Glomerular endothelial cell (primary cell): ENCODE data around the gene PTPN9. TPM values are rescaled to one million over a fixed set of nuclear protein-coding genes. Genes with fewer than 3 reads are reported as not detected.
"Not testable (repeated sequence)": the region's sequence is repeated elsewhere in the genome, so short reads cannot be mapped to it uniquely, and the experiment has no call there.

Experiments
- DNase-seq: peaks from one replicate; pipeline ENCODE4 v3.0.0-alpha.2; 2011; ENCODE audit warnings: low read depth, low spot score; ENCODE audit errors: extremely low read depth
- total RNA-seq: library from RNA; depleted of rRNA; stranded (reverse); fragments of >200 nt; gene quantifications from 2 replicates; pipeline ENCODE4 v1.2.3, GENCODE V29; 2015

PTPN9 gene
- total RNA-seq, 1 donor from 2014 or later: 23.2 TPM

DNA sequence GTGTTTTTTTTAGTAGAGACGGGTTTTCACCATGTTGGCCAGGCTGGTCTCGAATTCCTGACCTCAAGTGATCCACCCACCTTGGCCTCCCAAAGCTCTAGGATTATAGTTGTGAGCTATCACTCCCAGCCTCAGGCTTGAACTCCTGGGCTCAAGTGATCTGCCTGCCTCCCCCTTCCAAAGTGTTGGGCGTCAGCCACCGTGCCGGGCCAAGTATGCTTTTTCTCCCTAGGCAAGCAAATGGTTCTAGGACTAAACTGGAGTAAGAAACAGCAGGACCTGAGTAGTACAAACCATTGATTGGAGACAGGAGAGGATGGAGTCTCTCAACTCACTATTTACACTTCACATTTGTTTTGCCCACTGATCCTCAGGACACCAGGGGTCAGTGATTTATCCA, 4.6 kb upstream of the PTPN9 start:
- no peak for DNase-seq

DNA sequence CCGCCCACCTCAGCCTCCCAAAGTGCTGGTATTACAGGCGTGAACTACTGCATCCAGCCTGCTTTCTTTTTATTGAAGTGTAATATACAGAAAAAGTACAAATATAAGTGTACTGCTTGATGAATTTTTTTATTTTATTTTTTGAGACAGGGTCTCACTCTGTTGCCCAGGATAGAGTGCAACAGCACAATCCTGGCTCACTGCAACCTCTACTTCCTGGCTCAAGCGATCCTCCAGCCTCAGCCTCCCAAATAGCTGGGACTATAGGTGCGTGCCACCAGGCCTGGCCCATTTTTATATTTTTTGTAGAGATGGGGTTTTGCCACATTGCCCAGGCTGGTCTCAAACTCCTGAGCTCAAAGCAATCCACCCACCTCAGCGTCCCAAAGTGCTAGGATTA, 3.8 kb upstream of the PTPN9 start:
- not testable (repeated sequence) for DNase-seq

DNA sequence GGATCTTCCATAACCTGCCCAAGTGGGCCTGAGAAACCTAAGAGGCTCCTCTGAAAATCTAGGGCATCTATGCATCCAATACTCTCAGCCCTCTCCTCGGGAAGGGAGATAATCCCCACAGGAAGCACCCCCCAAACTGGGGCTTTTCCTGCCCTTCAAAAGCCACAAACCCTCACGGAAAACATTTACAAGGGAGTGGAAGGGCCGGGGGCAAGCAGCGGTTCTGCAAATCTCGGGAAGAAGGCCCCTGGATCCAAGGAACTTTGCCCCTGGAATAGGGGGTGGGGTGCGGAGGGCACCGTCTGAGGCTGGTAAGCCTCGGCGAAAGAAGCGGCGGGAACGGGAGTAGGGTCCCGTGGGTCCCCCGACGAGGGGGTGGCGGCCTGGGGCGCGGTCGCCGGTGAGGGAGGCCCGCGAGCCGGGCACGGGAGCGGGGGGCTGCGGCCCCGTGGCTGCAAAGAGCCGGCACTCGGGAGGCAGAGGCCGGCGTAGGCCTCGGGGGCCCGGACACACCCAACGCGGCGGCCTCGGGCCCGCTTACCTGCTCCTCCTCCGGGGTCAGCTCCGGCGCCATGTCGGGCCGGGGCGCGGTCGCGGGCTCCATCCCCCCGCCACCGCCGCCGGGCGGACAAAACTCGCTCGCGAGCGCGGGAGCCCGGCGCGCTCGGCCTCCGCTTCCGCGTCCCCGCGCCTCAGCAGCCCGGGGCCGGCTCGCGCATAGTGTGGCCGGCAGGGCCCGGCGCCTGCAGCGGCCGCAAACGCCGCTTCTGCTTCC, 755 bp downstream of the PTPN9 start:
- DNase-seq: no peak

DNA sequence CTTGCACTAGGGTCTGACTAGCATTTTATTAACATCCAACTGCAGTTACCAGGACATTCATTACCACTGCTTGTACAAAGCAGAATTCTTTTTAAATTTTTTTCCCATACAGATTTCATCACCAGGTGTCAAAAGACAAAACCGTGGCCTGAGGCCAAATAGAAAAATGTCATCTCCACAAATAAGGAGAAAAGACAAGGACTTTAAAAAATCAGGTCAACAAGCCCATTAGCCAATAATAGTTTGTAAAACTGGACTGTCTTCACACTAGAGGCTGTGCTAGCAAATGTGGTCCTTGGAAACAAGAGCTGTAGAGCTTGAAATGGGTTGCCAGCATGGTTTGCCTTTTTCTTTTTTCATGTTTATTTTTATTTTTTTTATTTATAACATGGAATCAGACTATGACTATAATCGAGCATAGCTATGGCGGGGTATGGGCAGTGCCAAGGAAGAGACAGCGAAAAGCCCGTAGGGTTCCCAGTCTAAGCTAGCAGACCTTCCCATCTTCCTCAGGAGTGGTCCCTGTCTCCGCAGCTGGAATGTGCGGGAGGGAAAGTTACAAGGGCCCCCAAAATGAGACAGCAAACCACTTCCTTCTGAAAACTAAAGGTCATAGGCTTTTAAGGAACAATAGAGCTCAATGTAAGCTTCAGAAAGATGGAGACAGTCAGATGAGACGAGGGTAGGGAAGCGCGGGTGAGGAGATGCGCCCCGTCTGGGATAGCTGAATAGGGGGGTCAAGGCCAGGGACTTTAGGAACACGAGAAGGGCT, 1.5 kb downstream of the PTPN9 start:
- DNase-seq: no peak

DNA sequence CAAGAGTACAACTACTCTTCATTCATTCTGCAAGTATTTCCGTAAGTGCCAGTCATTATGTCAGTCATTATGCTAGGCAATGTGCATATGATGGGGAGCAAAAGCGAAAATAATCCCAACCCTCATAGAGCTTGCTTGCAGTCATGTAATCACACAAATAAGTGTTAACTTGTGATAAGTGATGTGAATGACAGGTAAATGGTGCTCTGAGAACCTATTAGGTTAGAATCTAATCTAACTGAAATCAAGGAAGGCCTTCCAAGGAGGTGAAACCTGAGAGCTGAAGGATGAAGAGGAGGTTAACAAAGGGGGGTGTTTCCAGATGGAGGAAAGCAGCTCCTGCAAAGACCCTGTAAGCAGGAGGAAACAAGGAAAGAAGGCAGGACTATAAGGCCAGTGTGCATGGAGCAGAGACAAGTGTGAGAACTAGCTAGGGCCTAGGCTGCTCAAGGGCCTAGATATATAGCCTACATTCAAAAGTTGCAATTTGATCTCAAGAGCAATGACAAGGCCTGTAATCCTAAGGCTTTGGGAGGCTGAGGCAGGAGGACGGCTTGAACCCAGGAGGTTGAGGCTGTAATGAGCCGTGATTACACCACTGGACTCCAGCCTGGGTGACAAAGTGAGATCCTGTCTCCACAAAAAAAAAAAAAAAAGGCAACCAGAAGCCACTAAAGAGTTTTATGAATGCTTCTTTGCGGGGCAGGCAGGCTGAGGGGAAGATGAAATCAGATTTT, 5.3 kb downstream of the PTPN9 start:
- no peak for DNase-seq

DNA sequence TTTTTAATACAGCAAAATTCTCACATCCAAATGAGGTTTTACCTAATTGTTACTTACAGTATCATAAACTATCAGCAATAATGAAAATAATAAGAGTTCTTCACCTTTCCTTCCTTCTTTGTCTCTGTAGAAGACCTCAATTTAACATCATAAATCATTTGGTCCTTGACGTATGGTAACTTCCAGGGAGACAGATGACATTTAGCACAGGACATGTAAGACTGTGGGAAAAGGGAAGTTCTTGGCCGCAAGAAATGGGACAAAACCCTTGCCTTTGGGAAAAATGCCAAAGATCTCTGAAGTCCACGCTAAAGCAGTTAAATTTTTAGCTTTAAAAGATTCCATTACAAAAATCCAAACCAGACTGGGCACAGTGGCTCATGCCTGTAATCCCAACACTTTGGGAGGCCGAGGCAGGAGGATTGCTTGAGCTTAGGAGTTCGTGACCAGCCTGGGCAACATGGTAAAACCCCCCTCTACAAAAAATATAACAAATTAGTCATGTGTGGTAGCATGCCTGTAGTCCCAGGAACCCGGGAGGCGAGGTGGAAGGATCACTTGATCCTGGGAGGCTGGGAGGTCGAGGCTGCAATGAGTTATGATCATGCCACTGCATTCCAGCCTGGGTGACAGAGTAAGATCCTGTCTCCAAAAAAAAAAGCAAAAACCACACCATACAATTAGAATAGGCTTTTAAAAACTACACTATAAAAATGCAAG, 8.8 kb downstream of the PTPN9 start:
- no peak for DNase-seq

DNA sequence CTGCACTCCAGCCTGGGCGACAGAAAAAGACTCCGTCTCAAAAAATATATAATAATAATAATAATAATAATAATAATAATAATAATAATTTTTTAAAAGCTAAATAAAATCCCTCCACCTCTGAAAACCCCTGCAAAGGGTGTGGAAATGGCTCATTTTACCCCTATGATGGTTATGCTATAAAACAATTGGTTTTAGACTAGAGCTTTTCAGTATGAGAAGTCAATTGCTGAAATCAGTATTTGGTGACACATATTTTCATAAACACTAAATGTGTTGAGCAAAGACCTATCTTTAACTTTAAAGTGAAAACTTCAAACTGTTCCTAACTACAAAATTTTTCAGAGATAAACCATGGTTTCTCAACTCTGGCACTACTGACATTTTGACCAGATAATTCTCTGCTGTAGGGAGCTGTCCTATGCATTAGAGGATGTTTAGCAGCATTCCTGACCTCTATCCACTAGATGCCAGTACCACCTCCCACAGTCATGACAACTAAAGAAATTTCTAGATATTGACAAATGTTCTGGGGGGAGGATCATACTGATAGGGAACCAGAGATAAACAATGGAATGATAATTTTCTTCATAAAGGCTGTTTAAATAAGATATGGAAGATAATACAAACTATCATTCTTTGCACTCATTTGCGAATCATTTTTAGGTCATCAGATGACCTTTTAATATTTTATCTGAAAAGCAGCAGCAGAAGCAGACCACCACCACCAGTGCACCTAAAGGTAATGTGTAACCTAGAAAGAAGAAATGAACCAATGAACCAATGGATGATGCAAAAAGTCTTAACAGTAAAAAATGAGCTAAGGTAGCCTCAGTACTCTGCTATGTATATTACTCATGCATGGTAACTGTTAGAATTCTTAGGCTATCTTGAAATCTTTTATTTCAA, 13.8 kb downstream of the PTPN9 start:
- DNase-seq: no peak

DNA sequence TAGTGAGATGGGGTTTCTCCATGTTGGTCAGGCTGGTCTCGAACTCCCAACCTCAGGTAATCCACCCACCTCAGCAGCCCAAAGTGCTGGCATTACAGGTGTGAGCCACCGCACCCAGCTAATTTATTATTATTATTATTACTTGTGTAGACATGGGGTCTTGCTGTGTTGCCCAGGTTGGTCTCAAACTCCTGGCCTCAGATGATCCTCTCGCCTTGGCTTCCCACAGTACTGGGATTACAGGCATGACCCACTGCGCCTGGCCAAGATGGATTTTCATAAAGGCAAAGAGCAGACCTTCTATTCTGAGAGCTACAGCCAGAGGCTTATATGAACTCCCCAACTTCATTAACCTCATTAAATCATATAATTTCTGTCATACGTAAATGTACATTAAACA, 17.2 kb downstream of the PTPN9 start:
- DNase-seq: no peak

DNA sequence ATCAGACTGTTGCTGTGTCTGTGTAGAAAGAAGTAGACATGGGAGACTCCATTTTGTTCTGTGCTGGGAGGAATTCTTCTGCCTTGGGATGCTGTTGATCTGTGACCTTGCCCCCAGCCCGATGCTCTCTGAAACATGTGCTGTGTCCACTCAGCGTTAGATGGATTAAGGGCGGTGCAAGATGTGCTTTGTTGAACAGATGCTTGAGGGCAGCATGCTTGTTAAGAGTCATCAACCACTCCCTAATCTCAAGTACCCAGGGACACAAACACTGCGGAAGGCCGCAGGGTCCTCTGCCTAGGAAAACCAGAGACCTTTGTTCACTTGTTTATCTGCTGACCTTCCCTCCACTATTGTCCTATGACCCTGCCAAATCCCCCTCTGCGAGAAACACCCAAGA, 19.8 kb downstream of the PTPN9 start:
- DNase-seq: not testable (repeated sequence)

DNA sequence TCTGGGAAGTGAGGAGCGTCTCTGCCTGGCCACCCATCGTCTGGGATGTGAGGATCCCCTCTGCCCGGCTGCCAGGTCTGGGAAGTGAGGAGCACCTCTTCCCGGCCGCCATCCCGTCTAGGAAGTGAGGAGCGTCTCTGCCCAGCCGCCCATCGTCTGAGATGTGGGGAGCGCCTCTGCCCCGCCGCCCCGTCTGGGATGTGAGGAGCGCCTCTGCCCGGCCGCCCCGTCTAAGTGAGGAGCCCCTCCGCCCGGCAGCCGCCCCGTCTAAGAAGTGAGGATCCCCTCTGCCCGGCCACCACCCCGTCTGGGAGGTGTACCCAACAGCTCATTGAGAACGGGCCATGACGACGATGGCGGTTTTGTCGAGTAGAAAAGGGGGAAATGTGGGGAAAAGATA, 20.2 kb downstream of the PTPN9 start:
- DNase-seq: not testable (repeated sequence)

DNA sequence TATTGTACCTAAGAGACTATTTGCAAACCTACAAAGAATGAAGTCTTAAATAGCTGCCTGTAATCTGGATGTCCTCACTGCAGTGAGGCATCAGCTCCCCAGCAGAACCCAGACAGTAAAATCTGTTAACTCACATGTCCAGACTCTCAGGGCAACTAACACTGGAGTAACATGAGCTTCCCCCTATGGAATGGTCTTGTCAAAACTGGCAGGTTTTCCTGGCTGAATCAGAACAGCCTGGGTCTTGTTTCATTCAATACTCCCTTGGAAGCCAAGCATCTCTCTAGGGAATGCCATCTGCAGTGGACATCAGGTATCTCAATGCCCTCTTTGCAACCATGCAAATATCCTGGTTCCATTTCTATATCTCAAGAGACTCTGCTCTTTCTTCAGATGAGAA, 24.4 kb downstream of the PTPN9 start:
- DNase-seq: no peak

DNA sequence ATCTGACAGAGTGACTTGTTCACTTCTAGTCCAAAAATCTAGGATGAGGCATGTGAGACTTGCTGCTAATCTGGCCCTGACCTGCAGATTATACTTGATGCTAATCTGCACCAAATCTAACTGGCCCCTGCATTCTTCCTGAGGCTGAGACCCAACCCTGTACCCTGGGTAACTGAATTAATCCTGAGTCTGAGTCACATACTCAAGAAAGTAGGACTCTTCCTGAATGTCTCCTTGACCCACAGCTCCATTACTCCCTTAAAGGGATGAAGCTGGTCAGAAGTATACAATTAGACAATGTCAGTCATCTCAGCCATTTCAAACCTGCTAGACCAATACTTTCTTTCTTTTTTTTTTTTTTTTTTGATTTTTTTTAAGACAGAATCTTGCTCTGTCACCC, 25.5 kb downstream of the PTPN9 start:
- no peak for DNase-seq

DNA sequence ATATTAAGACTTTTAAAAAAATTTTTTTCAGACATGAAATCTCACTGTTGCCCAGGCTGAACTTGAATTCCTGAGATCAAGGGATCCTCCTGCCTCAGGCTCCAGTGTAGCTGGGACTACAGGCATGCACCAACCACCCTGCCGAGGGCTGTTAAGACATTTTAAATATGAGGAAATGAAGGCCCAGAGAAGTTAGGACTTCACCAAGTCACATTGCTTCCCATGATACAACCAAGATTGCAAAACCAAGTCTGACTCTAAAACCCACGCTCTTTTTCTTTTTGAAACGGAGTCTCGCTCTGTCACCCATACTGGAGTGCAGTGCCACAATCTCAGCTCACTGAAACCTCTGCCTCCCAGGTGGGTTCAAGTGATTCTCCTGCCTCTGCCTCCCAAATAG, 28.0 kb downstream of the PTPN9 start:
- DNase-seq: no peak

DNA sequence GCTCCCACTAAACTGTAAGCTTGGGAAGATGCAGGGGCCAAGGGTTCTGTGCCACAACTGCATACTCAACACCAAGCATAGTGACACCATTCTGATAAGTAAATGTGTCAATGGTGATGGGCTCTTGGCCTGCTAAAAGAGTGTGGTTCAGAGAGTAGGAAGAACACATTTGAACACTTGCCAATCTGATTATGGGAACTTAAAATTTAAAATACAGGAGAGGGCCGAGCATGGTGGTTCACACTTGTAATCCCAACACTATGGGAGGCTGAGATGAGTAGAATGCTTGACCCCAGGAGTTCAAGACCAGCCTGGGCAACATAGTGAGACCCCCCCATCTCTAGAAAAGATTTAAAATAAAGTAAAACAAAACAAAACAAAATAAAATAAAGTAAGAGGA, 34.1 kb downstream of the PTPN9 start:
- no peak for DNase-seq

DNA sequence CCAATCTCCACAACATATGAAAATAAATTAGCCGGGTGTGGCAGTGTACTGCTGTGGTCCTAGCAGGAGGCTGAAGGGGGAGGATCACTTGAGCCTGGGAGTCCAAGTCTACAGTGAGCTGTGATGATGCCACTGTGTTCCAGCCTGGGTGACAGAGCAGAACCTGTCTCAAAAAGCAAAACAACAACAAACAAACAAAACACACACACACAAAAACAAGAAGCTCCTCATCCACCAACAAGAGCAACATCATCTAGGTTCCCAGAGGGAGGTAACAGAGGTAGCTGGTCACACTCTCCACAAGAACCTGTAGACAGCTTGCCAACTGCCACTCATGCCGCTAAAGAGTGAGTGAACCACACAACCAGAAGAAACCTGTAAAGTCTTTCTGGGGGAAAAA, 34.8 kb downstream of the PTPN9 start:
- no peak for DNase-seq

DNA sequence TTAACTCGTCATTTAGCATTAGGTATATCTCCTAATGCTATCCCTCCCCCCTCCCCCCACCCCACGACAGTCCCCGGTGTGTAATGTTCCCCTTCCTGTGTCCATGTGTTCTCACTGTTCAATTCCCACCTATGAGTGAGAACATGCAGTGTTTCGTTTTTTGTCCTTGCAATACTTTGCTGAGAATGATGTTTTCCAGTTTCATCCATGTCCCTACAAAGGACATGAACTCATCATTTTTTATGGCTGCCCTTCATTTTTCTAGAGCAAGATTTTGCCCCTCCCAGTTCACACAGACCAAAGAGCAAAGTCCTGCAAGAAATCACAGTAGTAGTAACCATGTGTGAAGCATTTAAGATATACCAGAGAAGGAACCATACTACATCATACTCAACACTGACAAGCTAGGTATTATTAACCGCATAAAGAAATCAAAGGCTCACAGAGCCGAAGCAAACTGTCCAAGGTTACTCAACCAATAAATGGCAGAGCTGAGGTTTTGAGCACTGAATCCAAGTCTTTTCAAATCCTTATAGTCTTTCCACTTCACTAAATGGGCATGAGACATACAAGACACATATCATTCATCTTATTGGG, 36.1 kb downstream of the PTPN9 start:
- not testable (repeated sequence) for DNase-seq

DNA sequence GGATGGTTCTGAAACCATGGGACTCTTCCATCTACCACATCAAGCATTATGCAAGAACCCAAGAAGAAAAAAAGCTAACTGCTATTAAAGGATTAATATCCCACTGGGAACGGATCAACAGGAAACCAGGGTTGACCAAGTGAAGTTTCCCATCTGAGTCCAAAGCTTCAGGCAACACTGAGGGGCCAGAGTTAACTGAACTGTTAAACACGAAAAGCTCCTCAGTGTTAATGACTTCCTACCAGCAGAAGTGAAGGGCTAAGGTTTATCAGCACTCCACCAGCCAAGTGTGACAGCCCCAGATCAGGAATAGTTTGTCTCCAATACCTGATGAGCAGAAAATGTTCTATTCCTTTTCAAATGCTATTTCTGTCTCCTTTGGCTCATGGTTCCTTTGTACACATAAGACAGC, 36.7 kb downstream of the PTPN9 start:
- no peak for DNase-seq

DNA sequence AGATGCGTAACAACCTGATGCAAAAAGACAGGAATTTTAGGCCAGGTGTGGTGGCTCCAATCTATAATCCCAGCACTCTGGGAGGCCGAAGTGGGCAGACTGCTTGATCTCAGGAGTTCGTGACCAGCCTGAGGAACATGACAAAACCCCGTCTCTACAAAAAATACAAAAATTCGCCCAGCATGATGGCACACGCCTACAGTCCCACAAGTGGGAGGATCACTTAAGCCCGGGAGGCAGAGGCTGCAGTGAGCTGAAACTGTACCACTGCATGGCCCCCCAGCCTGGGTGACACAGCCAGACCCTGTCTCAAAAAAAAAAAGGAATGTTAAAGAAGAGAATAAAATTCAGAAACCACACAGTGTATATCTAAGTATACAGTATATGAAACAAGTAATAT, 40.7 kb downstream of the PTPN9 start:
- no peak for DNase-seq

DNA sequence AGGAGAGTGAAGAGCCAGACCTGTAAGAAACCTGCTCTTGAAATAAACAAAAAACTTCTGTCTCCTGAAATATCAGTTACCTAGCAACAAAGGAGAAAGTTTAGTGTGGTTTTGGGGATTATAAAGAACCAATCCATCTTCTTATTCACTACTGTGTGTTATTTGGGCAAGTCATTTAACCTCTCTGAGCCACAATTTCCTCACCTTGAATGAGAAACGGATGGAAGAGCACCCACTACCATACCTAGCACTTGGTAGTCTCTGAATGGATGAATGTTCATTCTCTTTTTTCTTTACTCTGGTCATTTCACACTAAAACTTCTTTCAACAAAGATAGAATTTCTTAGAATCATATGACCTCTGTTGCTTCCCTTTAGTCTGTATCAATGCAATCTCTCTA, 45.2 kb downstream of the PTPN9 start:
- DNase-seq: no peak
